ENCODE results near the gene MINDY4. TPM values are rescaled to one million over a fixed set of nuclear protein-coding genes. Genes with fewer than 3 reads are reported as not detected.
"Not testable (repeated sequence)": the region's sequence is repeated elsewhere in the genome, so short reads cannot be mapped to it uniquely, and the experiment has no call there.

MINDY4 gene
- total and polyA plus RNA-seq, 2 donors (not counting 1 experiment from before 2014, with no cell fraction given): 0.12 to 1.1 TPM

- H3K4me3 ChIP-seq (ENCODE audit: control extremely low read depth in 1 of 5, extremely low read depth in 1 of 5, insufficient read depth in 1 of 5, low read depth in 2 of 5, low read length in 4 of 5): no peak overlapping the region
- H4K20me1 ChIP-seq (ENCODE audit: control insufficient read depth, insufficient read depth, low read length, poor library complexity, severe bottlenecking): no peaks in the 10 kb centered on the region
- no peak for ATAC-seq (ENCODE audit: low read depth)
- ChIA-PET POLR2A (no interaction called here), CTCF (no interaction called here)
- TF ChIP-seq CTCF (IDR thresholded peaks at IDR 0.05): no peak
- no peak for TF ChIP-seq EZH2 (IDR thresholded peaks at IDR 0.05; ENCODE audit: borderline replicate concordance, insufficient read depth, low read depth, low read length, poor library complexity, severe bottlenecking)
- 94% methylated on average over 9 of the region's 9 CpGs for WGBS (ENCODE audit: insufficient coverage)
- no peak overlapping the region for H2AFZ ChIP-seq (ENCODE audit: insufficient read depth, low read depth, low read length, poor library complexity, severe bottlenecking)
- H3K9me3 ChIP-seq (ENCODE audit: control extremely low read depth in 1 of 3, control insufficient read depth in 2 of 3, insufficient read depth in 1 of 3, low read length in 2 of 3): no peaks in the 10 kb centered on the region
- Mint-ChIP-seq H3K4me1 (peaks cover 8% of the 10 kb centered on the region), H3K27me3 (no peaks in the 10 kb centered on the region), H3K4me3 (no peak overlapping the region), H3K9me3 (ENCODE audit: insufficient read depth) (no peaks in the 10 kb centered on the region), H3K27ac (no peak overlapping the region)
- H3K4me1 ChIP-seq (ENCODE audit: control insufficient read depth in 2 of 2, insufficient read depth in 2 of 2, low read length in 2 of 2): peaks cover 0 to 2% of the 10 kb centered on the region in 2 donors
- H3K27me3 ChIP-seq (replicated peaks in 1 of 4; ENCODE audit: control extremely low read depth in 1 of 4, control insufficient read depth in 3 of 4, insufficient read depth in 4 of 4, low read length in 3 of 4): no peaks in the 10 kb centered on the region
- no peak overlapping the region for H3K9ac ChIP-seq (ENCODE audit: low read length)
- H3K27ac ChIP-seq (ENCODE audit: low read length in 2 of 2): no peak overlapping the region
- H3K4me2 ChIP-seq (replicated peaks; ENCODE audit: low read depth, low read length, poor library complexity, severe bottlenecking): no peak overlapping the region
- intact Hi-C loops (cut with micrococcal nuclease): no loop called here
- no peaks in the 10 kb centered on the region for H3K79me2 ChIP-seq (ENCODE audit: control insufficient read depth, insufficient read depth, low read length)
- no peak for DNase-seq
- no peaks in the 10 kb centered on the region for H3K36me3 ChIP-seq (replicated peaks in 1 of 2; ENCODE audit: control extremely low read depth in 1 of 2, control insufficient read depth in 1 of 2, extremely low read depth in 1 of 2, insufficient read depth in 2 of 2, low read length in 1 of 2)
These were observed 34.0 kb downstream of the MINDY4 start for GRCh38 chr7:30805081-30805691.

GRCh38 chr7:30805931-30806330 is 34.7 kb downstream of the MINDY4 start:
- Histone ChIP-seq H4K20me1 (ENCODE audit: control insufficient read depth, insufficient read depth, low read length, poor library complexity, severe bottlenecking) (no peaks in the 10 kb centered on the region), H3K4me1 (ENCODE audit: control insufficient read depth in 2 of 2, insufficient read depth in 2 of 2, low read length in 2 of 2) (no peaks in the 10 kb centered on the region), H3K79me2 (ENCODE audit: control insufficient read depth, insufficient read depth, low read length) (no peaks in the 10 kb centered on the region), H3K4me2 (replicated peaks; ENCODE audit: low read depth, low read length, poor library complexity, severe bottlenecking) (no peak overlapping the region), H3K4me3 (ENCODE audit: control extremely low read depth in 1 of 5, extremely low read depth in 1 of 5, insufficient read depth in 1 of 5, low read depth in 2 of 5, low read length in 4 of 5) (no peak overlapping the region), H3K9ac (ENCODE audit: low read length) (no peak overlapping the region), H3K27me3 (replicated peaks in 1 of 4; ENCODE audit: control extremely low read depth in 1 of 4, control insufficient read depth in 3 of 4, insufficient read depth in 4 of 4, low read length in 3 of 4) (no peaks in the 10 kb centered on the region), H2AFZ (ENCODE audit: insufficient read depth, low read depth, low read length, poor library complexity, severe bottlenecking) (no peak overlapping the region), H3K27ac (ENCODE audit: low read length in 2 of 2) (no peak overlapping the region), H3K36me3 (replicated peaks in 1 of 2; ENCODE audit: control extremely low read depth in 1 of 2, control insufficient read depth in 1 of 2, extremely low read depth in 1 of 2, insufficient read depth in 2 of 2, low read length in 1 of 2) (no peaks in the 10 kb centered on the region), H3K9me3 (ENCODE audit: control extremely low read depth in 1 of 3, control insufficient read depth in 2 of 3, insufficient read depth in 1 of 3, low read length in 2 of 3) (no peaks in the 10 kb centered on the region)
- ChIA-PET POLR2A (no interaction called here), CTCF (no interaction called here)
- WGBS (ENCODE audit: insufficient coverage): 100% methylated on average over 4 of the region's 6 CpGs
- Mint-ChIP-seq H3K27ac (no peak overlapping the region), H3K4me1 (peaks cover 2% of the 10 kb centered on the region), H3K27me3 (no peaks in the 10 kb centered on the region), H3K4me3 (no peak overlapping the region), H3K9me3 (ENCODE audit: insufficient read depth) (no peaks in the 10 kb centered on the region)
- intact Hi-C loops (cut with micrococcal nuclease): no loop called here
- no peak for ATAC-seq (ENCODE audit: low read depth)
- TF ChIP-seq CTCF (IDR thresholded peaks at IDR 0.05): no peak
- no peak for TF ChIP-seq EZH2 (IDR thresholded peaks at IDR 0.05; ENCODE audit: borderline replicate concordance, insufficient read depth, low read depth, low read length, poor library complexity, severe bottlenecking)
- DNase-seq: no peak

- H3K9ac ChIP-seq (ENCODE audit: low read length); H3K9me3 Mint-ChIP-seq (ENCODE audit: insufficient read depth); H3K4me2 ChIP-seq (replicated peaks; ENCODE audit: low read depth, low read length, poor library complexity, severe bottlenecking); H3K27me3 Mint-ChIP-seq; H3K79me2 ChIP-seq (ENCODE audit: control insufficient read depth, insufficient read depth, low read length); H3K4me1 ChIP-seq (ENCODE audit: control insufficient read depth in 2 of 2, insufficient read depth in 2 of 2, low read length in 2 of 2); H3K4me3 ChIP-seq (ENCODE audit: control extremely low read depth in 1 of 5, extremely low read depth in 1 of 5, insufficient read depth in 1 of 5, low read depth in 2 of 5, low read length in 4 of 5); ATAC-seq (ENCODE audit: low read depth); H3K9me3 ChIP-seq (ENCODE audit: control extremely low read depth in 1 of 3, control insufficient read depth in 2 of 3, insufficient read depth in 1 of 3, low read length in 2 of 3); DNase-seq; H3K36me3 ChIP-seq (replicated peaks in 1 of 2; ENCODE audit: control extremely low read depth in 1 of 2, control insufficient read depth in 1 of 2, extremely low read depth in 1 of 2, insufficient read depth in 2 of 2, low read length in 1 of 2); H3K4me1 Mint-ChIP-seq; H3K27me3 ChIP-seq (replicated peaks in 1 of 4; ENCODE audit: control extremely low read depth in 1 of 4, control insufficient read depth in 3 of 4, insufficient read depth in 4 of 4, low read length in 3 of 4); intact Hi-C loops (cut with micrococcal nuclease); POLR2A ChIA-PET; H2AFZ ChIP-seq (ENCODE audit: insufficient read depth, low read depth, low read length, poor library complexity, severe bottlenecking); CTCF ChIA-PET; H3K4me3 Mint-ChIP-seq; H3K27ac ChIP-seq (ENCODE audit: low read length in 2 of 2); H4K20me1 ChIP-seq (ENCODE audit: control insufficient read depth, insufficient read depth, low read length, poor library complexity, severe bottlenecking); H3K27ac Mint-ChIP-seq: not testable (repeated sequence)
- WGBS (ENCODE audit: insufficient coverage): 98% methylated on average over 7 of the region's 8 CpGs
These were observed 36.3 kb downstream of the MINDY4 start for GRCh38 chr7:30807477-30807876.
